Activated CD4-positive, alpha-beta T cell treated with anti-CD3 and anti-CD28 coated beads for 48 hours (primary cell): ENCODE measurements around the gene RESP18.
"Not testable (repeated sequence)": the region's sequence is repeated elsewhere in the genome, so short reads cannot be mapped to it uniquely, and the experiment has no call there.

Experiments used
- DNase-seq: peaks from one replicate; pipeline ENCODE4 v3.0.0-alpha.2; 2020

RESP18 gene

GRCh38 chr2:219290381-219291171 lies 42.0 kb downstream of the RESP18 start:
- DNase-seq, result no peak

- no peak for DNase-seq
Observed at GRCh38 chr2:219289537-219290361, 42.8 kb downstream of the RESP18 start.

GRCh38 chr2:219289195-219289536 lies 43.4 kb downstream of the RESP18 start:
- DNase-seq, result no peak

- DNase-seq, result no peak
Observed at GRCh38 chr2:219287580-219288265, 44.8 kb downstream of the RESP18 start.

- not testable (repeated sequence) for DNase-seq
Observed at GRCh38 chr2:219287116-219287440, 45.5 kb downstream of the RESP18 start.

GRCh38 chr2:219286436-219287115 lies 46.0 kb downstream of the RESP18 start:
- no peak for DNase-seq

GRCh38 chr2:219285894-219286425 lies 46.6 kb downstream of the RESP18 start:
- no peak for DNase-seq

GRCh38 chr2:219285373-219285735 lies 47.2 kb downstream of the RESP18 start:
- no peak for DNase-seq

GRCh38 chr2:219284501-219285372 lies 47.8 kb downstream of the RESP18 start:
- no peak for DNase-seq

- DNase-seq, result no peak
Observed at GRCh38 chr2:219282943-219283581, 49.5 kb downstream of the RESP18 start.

- no peak for DNase-seq
Observed at GRCh38 chr2:219282375-219282774, 50.2 kb downstream of the RESP18 start.

GRCh38 chr2:219281588-219281987 lies 51.0 kb downstream of the RESP18 start:
- no peak for DNase-seq

GRCh38 chr2:219280651-219281050 lies 51.9 kb downstream of the RESP18 start:
- DNase-seq, result no peak

GRCh38 chr2:219279916-219280516 lies 52.5 kb downstream of the RESP18 start:
- DNase-seq, result no peak

- DNase-seq, result peak; percentile 100
Observed at GRCh38 chr2:219279151-219279915, 53.2 kb downstream of the RESP18 start, which contains the start of gene DNAJB2. TSS of gene DNAJB2 (plus strand) at chr2:219279366. CDS start at chr2:219279834, 468 bp downstream.

GRCh38 chr2:219278655-219279150 lies 53.8 kb downstream of the RESP18 start:
- no peak for DNase-seq

GRCh38 chr2:219277703-219278654 lies 54.6 kb downstream of the RESP18 start:
- DNase-seq, result peak; percentile 82
